ENCODE data around the gene ODF2.

The ODF2 gene

DNA sequence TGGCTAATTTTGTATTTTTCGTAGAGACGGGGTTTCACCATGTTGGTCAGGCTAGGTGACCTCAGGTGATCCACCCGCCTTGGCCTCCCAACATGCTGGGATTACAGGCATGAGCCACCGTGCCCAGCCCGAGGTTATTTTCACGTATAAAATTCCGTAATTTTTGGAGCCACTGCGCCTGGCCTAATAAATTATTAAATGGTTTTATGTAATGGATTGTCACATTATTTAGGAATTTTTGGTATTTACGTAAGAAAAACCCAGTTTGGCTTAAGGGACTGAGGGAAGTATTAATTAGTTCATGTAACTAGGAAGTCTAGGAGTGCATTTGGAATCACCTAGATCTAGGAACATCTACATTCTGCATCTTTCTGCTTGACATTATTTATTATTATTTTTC lies 57.0 kb downstream of the ODF2 start:
- H4K20me1 ChIP-seq (ENCODE audit: insufficient read depth) = no peaks in the 10 kb centered on the region
- H3K27ac ChIP-seq = no peak overlapping the region
- no peak overlapping the region for H3K4me2 ChIP-seq

DNA sequence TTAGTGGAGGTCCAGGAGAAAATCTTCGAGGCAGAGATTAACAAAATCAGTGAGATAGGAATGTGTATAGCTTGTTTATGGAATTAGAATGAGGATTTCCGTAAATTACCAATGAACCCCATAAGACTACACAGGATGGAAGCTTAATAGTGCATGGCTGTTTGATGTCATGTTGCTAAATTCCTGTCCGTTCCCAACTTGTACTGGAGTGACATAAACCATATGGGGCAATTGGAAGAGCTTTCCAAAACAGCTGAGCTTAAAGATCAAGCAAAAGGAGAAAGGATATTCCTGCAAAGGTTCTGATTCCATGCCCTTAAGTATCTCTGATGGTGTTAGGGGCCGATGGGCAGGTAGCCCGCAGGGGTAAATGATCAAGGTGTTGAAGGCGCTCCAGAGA lies 66.2 kb downstream of the ODF2 start:
- H4K20me1 ChIP-seq (ENCODE audit: insufficient read depth) = no peaks in the 10 kb centered on the region
- H3K27me3 ChIP-seq (ENCODE audit: insufficient read depth, low read depth) = no peaks in the 10 kb centered on the region
- H3K27ac ChIP-seq = no peak overlapping the region
- H3K79me2 ChIP-seq (ENCODE audit: insufficient read depth, low read depth) = no peaks in the 10 kb centered on the region
- no peaks in the 10 kb centered on the region for H3K36me3 ChIP-seq (ENCODE audit: insufficient read depth)
- TF ChIP-seq, protein P1, sequence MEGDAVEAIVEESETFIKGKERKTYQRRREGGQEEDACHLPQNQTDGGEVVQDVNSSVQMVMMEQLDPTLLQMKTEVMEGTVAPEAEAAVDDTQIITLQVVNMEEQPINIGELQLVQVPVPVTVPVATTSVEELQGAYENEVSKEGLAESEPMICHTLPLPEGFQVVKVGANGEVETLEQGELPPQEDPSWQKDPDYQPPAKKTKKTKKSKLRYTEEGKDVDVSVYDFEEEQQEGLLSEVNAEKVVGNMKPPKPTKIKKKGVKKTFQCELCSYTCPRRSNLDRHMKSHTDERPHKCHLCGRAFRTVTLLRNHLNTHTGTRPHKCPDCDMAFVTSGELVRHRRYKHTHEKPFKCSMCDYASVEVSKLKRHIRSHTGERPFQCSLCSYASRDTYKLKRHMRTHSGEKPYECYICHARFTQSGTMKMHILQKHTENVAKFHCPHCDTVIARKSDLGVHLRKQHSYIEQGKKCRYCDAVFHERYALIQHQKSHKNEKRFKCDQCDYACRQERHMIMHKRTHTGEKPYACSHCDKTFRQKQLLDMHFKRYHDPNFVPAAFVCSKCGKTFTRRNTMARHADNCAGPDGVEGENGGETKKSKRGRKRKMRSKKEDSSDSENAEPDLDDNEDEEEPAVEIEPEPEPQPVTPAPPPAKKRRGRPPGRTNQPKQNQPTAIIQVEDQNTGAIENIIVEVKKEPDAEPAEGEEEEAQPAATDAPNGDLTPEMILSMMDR (conservative IDR thresholded peaks at IDR 0.05; ENCODE audit: low read depth, low read length) = no peak
- H3K4me3 ChIP-seq (IDR thresholded peaks at IDR 0.05; ENCODE audit: insufficient read depth, low read depth, low read length) = no peak overlapping the region
- H3K4me2 ChIP-seq = no peak overlapping the region
- H3K4me1 ChIP-seq (ENCODE audit: low read depth, poor library complexity, severe bottlenecking) = no peaks in the 10 kb centered on the region
- no peak overlapping the region for H2AFZ ChIP-seq (ENCODE audit: low read depth)
- no peak overlapping the region for H3K9ac ChIP-seq

More for the DNA sequence above, 57.0 kb downstream of the ODF2 start:
- no peak overlapping the region for H3K4me3 ChIP-seq (IDR thresholded peaks at IDR 0.05; ENCODE audit: insufficient read depth, low read depth, low read length)
- peaks cover 13% of the 10 kb centered on the region; the same call in 1 of the 2 replicates for H3K36me3 ChIP-seq (ENCODE audit: insufficient read depth)
- H3K27me3 ChIP-seq (ENCODE audit: insufficient read depth, low read depth) = no peaks in the 10 kb centered on the region
- TF ChIP-seq, protein P1 (conservative IDR thresholded peaks at IDR 0.05; ENCODE audit: low read depth, low read length) = no peak
- no peaks in the 10 kb centered on the region for H3K79me2 ChIP-seq (ENCODE audit: insufficient read depth, low read depth)
- H3K9ac ChIP-seq = no peak overlapping the region
- H3K4me1 ChIP-seq (ENCODE audit: low read depth, poor library complexity, severe bottlenecking) = peaks cover 6% of the 10 kb centered on the region
- H2AFZ ChIP-seq (ENCODE audit: low read depth) = no peak overlapping the region

DNA sequence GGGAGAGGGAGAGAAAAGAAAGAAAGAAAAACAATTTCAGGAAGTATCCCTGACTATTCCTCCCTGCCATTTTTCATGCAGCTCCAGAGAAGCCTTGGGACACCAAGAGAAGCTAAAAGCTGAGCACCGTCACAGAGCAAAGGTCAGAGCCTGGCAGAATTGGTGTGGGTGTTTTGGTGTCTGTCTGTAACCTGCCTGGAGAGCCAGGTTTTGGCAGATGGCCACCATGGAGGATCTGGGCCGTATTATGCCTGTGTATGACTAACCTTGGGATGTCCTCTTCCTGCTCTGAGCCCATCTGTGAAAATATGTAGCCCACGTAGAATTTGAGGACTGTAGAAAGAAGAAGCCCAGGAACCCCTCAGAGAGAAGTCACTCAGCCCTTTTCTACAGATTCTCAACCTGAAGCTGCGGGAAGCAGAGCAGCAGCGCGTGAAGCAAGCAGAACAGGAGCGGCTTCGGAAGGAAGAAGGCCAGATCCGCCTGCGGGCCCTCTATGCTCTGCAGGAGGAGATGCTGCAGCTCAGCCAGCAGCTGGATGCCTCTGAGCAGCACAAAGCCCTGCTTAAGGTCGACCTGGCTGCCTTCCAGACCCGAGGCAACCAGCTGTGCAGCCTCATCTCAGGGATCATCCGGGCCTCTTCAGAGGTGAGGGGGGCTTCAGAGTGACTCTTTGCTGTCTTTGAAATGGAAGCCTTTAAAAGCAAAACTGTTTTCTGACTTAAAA lies 67.6 kb downstream of the ODF2 start:
- TF ChIP-seq, protein P1 (conservative IDR thresholded peaks at IDR 0.05; ENCODE audit: low read depth, low read length) = no peak
- no peaks in the 10 kb centered on the region for H3K27me3 ChIP-seq (ENCODE audit: insufficient read depth, low read depth)
- H3K27ac ChIP-seq = no peak overlapping the region
- H3K36me3 ChIP-seq (ENCODE audit: insufficient read depth) = no peaks in the 10 kb centered on the region
- no peak overlapping the region for H3K9ac ChIP-seq
- no peaks in the 10 kb centered on the region for H4K20me1 ChIP-seq (ENCODE audit: insufficient read depth)
- no peak overlapping the region for H3K4me3 ChIP-seq (IDR thresholded peaks at IDR 0.05; ENCODE audit: insufficient read depth, low read depth, low read length)
- H3K79me2 ChIP-seq (ENCODE audit: insufficient read depth, low read depth) = no peaks in the 10 kb centered on the region
- H3K4me2 ChIP-seq = no peak overlapping the region
- H3K4me1 ChIP-seq (ENCODE audit: low read depth, poor library complexity, severe bottlenecking) = no peaks in the 10 kb centered on the region
- no peak overlapping the region for H2AFZ ChIP-seq (ENCODE audit: low read depth)

DNA sequence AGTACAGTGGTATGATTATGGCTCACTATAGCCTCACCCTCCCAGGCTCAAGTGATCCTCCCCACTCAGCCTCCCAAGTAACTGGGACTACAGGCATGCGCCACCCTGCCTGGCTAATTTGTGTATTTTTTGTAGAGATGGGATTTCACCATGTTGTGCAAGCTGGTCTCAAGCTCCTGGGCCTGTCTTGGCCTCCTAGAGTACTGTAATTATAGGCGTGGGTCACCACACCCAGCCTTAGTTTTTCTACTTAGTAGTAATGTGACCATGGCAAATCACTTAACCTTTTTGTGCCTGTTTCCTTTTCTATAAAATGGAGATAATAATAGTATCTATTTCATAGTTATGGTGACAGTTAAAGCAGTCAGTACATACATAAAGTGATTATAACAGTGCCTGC lies 70.9 kb downstream of the ODF2 start:
- Histone ChIP-seq H3K79me2 (ENCODE audit: insufficient read depth, low read depth) (no peaks in the 10 kb centered on the region), H3K27me3 (ENCODE audit: insufficient read depth, low read depth) (no peaks in the 10 kb centered on the region), H3K27ac (no peak overlapping the region), H3K36me3 (ENCODE audit: insufficient read depth) (no peaks in the 10 kb centered on the region), H3K4me3 (IDR thresholded peaks at IDR 0.05; ENCODE audit: insufficient read depth, low read depth, low read length) (no peak overlapping the region), H3K4me1 (ENCODE audit: low read depth, poor library complexity, severe bottlenecking) (no peaks in the 10 kb centered on the region), H4K20me1 (ENCODE audit: insufficient read depth) (no peaks in the 10 kb centered on the region), H3K4me2 (no peak overlapping the region), H3K9ac (no peak overlapping the region), H2AFZ (ENCODE audit: low read depth) (no peak overlapping the region)
- TF ChIP-seq, protein P1 (conservative IDR thresholded peaks at IDR 0.05; ENCODE audit: low read depth, low read length) = no peak
